HG03521 (cell line): ENCODE data around the gene SBF1.
"Not testable (repeated sequence)": the region's sequence is repeated elsewhere in the genome, so short reads cannot be mapped to it uniquely, and the experiment has no call there.

Experiments used
- ATAC-seq: cut with Tn5 transposase; IDR thresholded peaks from one replicate; pipeline ENCODE4 v1.9.1; 2021; ENCODE audit warnings: mild to moderate bottlenecking, moderate library complexity; ENCODE audit not compliant: unreplicated experiment

Gene SBF1

GRCh38 chr22:50445880-50446707 is 28.7 kb downstream of the SBF1 start:
- no peak for ATAC-seq

GRCh38 chr22:50445071-50445879 is 29.6 kb downstream of the SBF1 start:
- ATAC-seq, result no peak

- ATAC-seq, result no peak
These were observed 30.2 kb downstream of the SBF1 start for GRCh38 chr22:50444663-50445062.

GRCh38 chr22:50443801-50444625 is 30.8 kb downstream of the SBF1 start:
- ATAC-seq, result no peak

- no peak for ATAC-seq
These were observed 31.6 kb downstream of the SBF1 start for GRCh38 chr22:50443197-50443596.

- no peak for ATAC-seq
These were observed 33.3 kb downstream of the SBF1 start for GRCh38 chr22:50441428-50441993.

GRCh38 chr22:50440544-50441249 is 34.1 kb downstream of the SBF1 start:
- no peak for ATAC-seq

- no peak for ATAC-seq
These were observed 34.9 kb downstream of the SBF1 start for GRCh38 chr22:50439871-50440331.

GRCh38 chr22:50439314-50439870 is 35.4 kb downstream of the SBF1 start:
- ATAC-seq, result no peak

- no peak for ATAC-seq
These were observed 36.2 kb downstream of the SBF1 start for GRCh38 chr22:50438305-50439275.

- no peak for ATAC-seq
These were observed 37.1 kb downstream of the SBF1 start for GRCh38 chr22:50437511-50438304.

- no peak for ATAC-seq
These were observed 37.9 kb downstream of the SBF1 start for GRCh38 chr22:50436841-50437341.

- ATAC-seq, result no peak
These were observed 38.6 kb downstream of the SBF1 start for GRCh38 chr22:50436015-50436830.

GRCh38 chr22:50435291-50436014 is 39.4 kb downstream of the SBF1 start:
- no peak for ATAC-seq

GRCh38 chr22:50434849-50435248 is 40.0 kb downstream of the SBF1 start:
- ATAC-seq, result no peak

- ATAC-seq, result not testable (repeated sequence)
These were observed 41.8 kb downstream of the SBF1 start for GRCh38 chr22:50432877-50433510.
